Glutamatergic neuron (in vitro differentiated cells): Measurements from ENCODE around the gene RPLP2. TPM values are rescaled to one million over a fixed set of nuclear protein-coding genes. Genes with fewer than 3 reads are reported as not detected.

ENCODE experiments used
- DNase-seq: peaks from one replicate; pipeline ENCODE4 v3.0.0; 2022
- H3K27ac Mint-ChIP-seq: one replicate; pipeline ENCODE4 v1.8.0; 2020; ENCODE audit warnings: mild to moderate bottlenecking, mixed read lengths, inconsistent platforms; ENCODE audit not compliant: unreplicated experiment
- H3K27me3 Mint-ChIP-seq: one replicate; pipeline ENCODE4 v1.8.0; 2020; ENCODE audit warnings: mild to moderate bottlenecking, moderate library complexity, mixed read lengths, inconsistent platforms; ENCODE audit not compliant: unreplicated experiment
- H3K36me3 Mint-ChIP-seq: one replicate; pipeline ENCODE4 v1.8.0; 2020; ENCODE audit warnings: mild to moderate bottlenecking, mixed read lengths, inconsistent platforms; ENCODE audit not compliant: unreplicated experiment
- H3K4me1 Mint-ChIP-seq: one replicate; pipeline ENCODE4 v1.8.0; 2020; ENCODE audit warnings: mild to moderate bottlenecking, low read depth, mixed read lengths, inconsistent platforms; ENCODE audit not compliant: unreplicated experiment
- H3K4me3 Mint-ChIP-seq: one replicate; pipeline ENCODE4 v1.8.0; 2020; ENCODE audit warnings: mild to moderate bottlenecking, mixed read lengths, inconsistent platforms; ENCODE audit not compliant: unreplicated experiment
- H3K9me3 Mint-ChIP-seq: one replicate; pipeline ENCODE4 v1.8.0; 2020; ENCODE audit warnings: mild to moderate bottlenecking, moderate library complexity, mixed read lengths, inconsistent platforms; ENCODE audit not compliant: unreplicated experiment
- CTCF ChIP-seq: fragments of 200-600 bp; sonication (generic); IDR thresholded peaks from one replicate; pipeline ENCODE4 v1.5.0; 2021; ENCODE audit not compliant: partially characterized antibody, unreplicated experiment
- total RNA-seq: library from RNA; stranded (reverse); fragmentation: NEBNext Ultra II Directional; extraction: Animal tissue kit (Norgen Biotek cat#: 25700); gene quantifications from one replicate; pipeline ENCODE4 v1.2.1, GENCODE V29; 2021; ENCODE audit not compliant: unreplicated experiment

The RPLP2 gene
- total RNA-seq, 1 donor from 2014 or later: 997 TPM

GRCh38 chr11:828506-829175 lies 18.9 kb downstream of the RPLP2 start:
- no peak for TF ChIP-seq CTCF
- DNase-seq: peak; percentile 40
- peaks cover 14% of the 10 kb centered on the region for H3K27me3 Mint-ChIP-seq
- H3K4me1 Mint-ChIP-seq: peaks cover 11% of the 10 kb centered on the region
- no peaks in the 10 kb centered on the region for H3K36me3 Mint-ChIP-seq
- no peak overlapping the region for H3K27ac Mint-ChIP-seq
- peaks cover 7% of the 10 kb centered on the region for H3K9me3 Mint-ChIP-seq
- H3K4me3 Mint-ChIP-seq: peak overlapping the region; percentile 71

GRCh38 chr11:829176-829846 lies 19.5 kb downstream of the RPLP2 start:
- Mint-ChIP-seq H3K27ac (no peak overlapping the region), H3K36me3 (no peaks in the 10 kb centered on the region), H3K4me3 (peak overlapping the region; percentile 65), H3K27me3 (peaks cover 20% of the 10 kb centered on the region), H3K4me1 (peaks cover 11% of the 10 kb centered on the region), H3K9me3 (peaks cover 11% of the 10 kb centered on the region)
- DNase-seq: peak; percentile 32
- no peak for TF ChIP-seq CTCF

GRCh38 chr11:829847-830294 lies 20.1 kb downstream of the RPLP2 start:
- Mint-ChIP-seq H3K4me1 (peaks cover 11% of the 10 kb centered on the region), H3K27ac (no peak overlapping the region), H3K9me3 (peaks cover 11% of the 10 kb centered on the region), H3K4me3 (no peak overlapping the region), H3K27me3 (peaks cover 20% of the 10 kb centered on the region), H3K36me3 (no peaks in the 10 kb centered on the region)
- TF ChIP-seq CTCF: no peak
- DNase-seq: no peak

- Mint-ChIP-seq H3K27ac (no peak overlapping the region), H3K27me3 (peaks cover 18% of the 10 kb centered on the region), H3K4me1 (peaks cover 11% of the 10 kb centered on the region), H3K9me3 (peaks cover 11% of the 10 kb centered on the region), H3K36me3 (no peaks in the 10 kb centered on the region), H3K4me3 (peak overlapping the region; percentile 42)
- no peak for TF ChIP-seq CTCF
- DNase-seq: peak; percentile 90
Measured at GRCh38 chr11:830295-831117, 20.7 kb downstream of the RPLP2 start.
